ENCODE measurements around the gene RPL6.

DNA sequence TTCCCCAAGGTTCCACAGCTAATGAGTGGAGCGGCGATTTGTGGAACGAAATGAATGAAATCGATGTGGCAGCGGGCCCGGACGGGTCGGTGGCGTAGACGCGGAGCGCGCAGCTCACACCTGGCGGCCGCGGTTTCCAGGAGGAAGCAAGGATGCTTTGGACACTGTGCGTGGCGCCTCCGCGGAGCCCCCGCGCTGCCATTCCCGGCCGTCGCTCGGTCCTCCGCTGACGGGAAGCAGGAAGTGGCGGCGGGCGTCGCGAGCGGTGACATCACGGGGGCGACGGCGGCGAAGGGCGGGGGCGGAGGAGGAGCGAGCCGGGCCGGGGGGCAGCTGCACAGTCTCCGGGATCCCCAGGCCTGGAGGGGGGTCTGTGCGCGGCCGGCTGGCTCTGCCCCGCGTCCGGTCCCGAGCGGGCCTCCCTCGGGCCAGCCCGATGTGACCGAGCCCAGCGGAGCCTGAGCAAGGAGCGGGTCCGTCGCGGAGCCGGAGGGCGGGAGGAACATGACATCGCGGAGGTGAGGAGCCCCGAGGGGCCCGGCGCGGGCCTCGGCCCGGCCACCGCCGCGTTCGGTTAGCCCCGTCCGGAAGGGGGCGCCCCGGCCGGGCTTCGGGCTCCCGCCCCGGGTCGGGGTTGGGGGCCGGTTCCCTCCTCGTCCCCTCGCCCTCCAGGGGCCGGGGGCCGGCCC, 9.3 kb upstream of the RPL6 start, which contains the start of gene PTPN11:
- TF ChIP-seq CTCF (IDR thresholded peaks at IDR 0.05) (peak in 3 of 4 experiments; percentile 6 to 34 (median 15)), POLR2A (IDR thresholded peaks at IDR 0.05) (peak; percentile 64 to 92)

Data from uterus (tissue), 2 donors.